Activated T-cell treated with anti-CD3 and anti-CD28 coated beads for 48 hours (primary cell): ENCODE data around the gene SUN1.
A peak's percentile ranks its signal among the peaks of the same experiment; 100 is the strongest.
"Not testable (repeated sequence)": the region's sequence is repeated elsewhere in the genome, so short reads cannot be mapped to it uniquely, and the experiment has no call there.

Experiments
- DNase-seq: peaks from one replicate; pipeline ENCODE4 v3.0.0-alpha.2; 2020; ENCODE audit warnings: low read depth

The SUN1 gene

DNA sequence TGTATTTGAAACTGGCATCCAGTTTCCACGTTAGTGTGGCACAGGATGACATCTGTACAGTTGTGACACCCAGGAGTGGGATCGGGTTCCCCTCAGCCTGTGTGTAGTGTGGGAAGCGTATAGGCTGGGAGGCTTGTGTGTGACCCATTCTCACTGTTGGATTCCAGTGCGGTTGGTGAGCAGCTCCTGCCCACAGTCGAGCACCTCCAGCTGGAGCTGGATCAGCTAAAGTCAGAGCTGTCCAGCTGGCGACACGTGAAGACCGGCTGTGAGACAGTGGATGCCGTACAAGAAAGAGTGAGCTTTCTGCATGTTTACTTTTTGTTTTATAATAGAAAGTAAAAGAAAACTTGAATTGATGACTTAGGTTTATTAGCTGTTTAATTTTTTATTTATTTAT, 25.4 kb downstream of the SUN1 start:
- DNase-seq: no peak

- DNase-seq: no peak
Observed at GRCh38 chr7:859359-860030, 27.2 kb downstream of the SUN1 start.

DNA sequence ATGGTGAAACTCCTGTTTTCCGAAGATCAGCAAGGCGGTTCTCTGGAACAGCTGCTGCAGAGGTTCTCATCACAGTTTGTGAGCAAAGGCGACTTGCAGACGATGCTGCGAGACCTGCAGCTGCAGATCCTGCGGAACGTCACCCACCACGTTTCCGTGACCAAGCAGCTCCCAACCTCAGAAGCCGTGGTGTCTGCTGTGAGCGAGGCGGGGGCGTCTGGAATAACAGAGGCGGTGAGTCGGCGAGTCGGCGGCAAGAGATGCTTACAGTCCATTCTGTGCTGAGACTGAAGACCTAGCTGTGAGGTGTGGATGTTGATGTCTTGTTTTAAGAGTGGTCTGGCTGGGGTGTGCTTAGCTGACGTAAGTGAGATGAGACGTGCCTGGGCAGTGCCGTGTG, 27.9 kb downstream of the SUN1 start:
- no peak for DNase-seq

- no peak for DNase-seq
Observed at GRCh38 chr7:861222-861621, 28.9 kb downstream of the SUN1 start.

GRCh38 chr7:862157-862556, 29.9 kb downstream of the SUN1 start:
- no peak for DNase-seq

- DNase-seq: no peak
Observed at GRCh38 chr7:863106-863505, 30.8 kb downstream of the SUN1 start.

DNA sequence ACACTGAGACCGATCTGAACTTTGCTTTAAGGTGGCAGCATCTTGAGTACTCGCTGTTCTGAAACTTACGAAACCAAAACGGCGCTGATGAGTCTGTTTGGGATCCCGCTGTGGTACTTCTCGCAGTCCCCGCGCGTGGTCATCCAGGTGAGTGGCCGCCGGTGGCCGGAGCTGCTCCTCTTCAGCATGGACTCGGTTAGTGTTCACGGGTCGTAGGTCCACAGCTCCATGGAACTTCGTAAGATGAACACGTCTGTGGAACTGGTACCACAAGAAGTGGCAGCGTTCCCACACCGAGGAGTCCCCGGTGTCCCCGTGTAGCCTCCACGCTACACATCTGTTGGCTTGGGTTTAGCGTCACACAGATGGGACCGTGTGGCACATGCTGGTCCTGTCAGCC, 33.6 kb downstream of the SUN1 start:
- no peak for DNase-seq

DNA sequence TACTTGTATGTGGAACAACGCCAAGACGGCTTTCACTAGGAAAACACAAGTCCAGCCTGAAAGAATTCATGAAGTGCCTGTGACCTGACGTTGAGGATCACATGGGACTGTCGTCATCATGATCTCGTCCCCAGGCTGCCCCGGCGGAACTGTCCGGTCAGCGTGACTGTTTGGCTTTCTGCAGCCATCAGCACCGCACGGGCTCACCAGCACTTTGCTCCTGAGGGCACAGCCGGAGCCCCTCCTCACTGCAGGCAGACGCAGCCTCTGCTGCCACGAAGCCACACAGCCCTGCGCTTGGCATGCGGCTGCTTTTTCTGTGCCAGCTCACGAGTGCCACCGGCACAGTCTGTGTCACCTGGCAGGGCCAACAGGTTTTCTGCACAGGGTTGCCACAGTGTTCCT, 34.7 kb downstream of the SUN1 start:
- no peak for DNase-seq

DNA sequence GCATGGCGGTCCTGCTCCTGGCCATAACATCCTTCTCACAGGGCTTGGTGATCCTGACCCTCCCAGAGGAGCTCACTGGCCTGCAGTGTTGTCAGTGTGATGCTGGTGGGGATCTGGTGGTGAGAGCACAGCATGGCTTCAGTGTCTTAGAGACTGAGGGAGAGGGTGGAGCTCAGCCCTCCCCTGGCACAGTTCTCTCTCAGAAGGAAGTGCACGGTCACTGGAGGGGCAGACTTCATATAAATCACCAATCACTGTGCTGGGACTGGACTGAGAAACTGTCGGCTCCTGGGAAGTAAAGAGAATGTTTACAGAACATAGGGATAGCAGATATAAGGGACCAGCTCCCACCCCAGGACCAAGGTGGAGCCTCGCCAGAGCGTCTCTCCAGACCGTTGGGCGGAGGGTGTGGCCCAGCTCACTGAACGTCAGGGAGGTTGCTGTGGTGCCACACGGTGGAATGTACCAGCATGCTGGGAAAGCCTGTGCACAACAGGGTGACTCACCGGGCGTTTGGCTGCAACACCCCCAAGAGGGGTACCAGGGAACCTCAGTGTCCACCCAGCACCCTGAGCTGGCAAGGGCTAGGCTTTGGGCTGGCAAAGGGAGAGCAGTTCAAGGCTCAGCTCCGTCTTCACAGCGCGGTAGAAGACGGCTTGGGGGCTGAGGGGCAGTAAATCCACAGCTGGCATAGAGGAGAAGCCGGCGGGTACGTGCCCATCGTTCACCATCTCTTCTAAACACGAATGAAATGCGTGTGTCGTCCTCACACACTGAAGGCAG, 35.3 kb downstream of the SUN1 start:
- no peak for DNase-seq

- no peak for DNase-seq
Observed at GRCh38 chr7:868189-868486, 35.9 kb downstream of the SUN1 start.

- DNase-seq: no peak
Observed at GRCh38 chr7:869348-869747, 37.1 kb downstream of the SUN1 start.

- DNase-seq: no peak
Observed at GRCh38 chr7:871900-872537, 39.7 kb downstream of the SUN1 start.

DNA sequence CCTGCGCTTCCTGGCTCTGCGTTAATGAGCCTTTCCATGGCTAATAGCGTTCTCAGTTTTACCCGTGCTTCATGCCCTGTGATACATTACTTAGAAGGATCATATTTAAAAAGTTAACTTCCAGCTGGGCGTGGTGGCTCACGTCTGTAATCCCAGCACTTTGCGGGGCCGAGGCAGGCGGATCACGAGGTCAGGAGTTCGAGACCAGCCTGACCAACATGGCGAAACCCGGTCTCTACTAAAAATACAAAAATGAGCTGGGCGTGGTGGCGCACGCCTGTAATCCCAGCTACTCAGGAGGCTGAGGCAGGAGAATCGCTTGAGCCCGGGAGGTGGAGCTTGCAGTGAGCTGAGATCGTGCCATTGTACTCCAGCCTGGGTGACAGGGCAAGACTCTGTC, 40.4 kb downstream of the SUN1 start:
- not testable (repeated sequence) for DNase-seq

DNA sequence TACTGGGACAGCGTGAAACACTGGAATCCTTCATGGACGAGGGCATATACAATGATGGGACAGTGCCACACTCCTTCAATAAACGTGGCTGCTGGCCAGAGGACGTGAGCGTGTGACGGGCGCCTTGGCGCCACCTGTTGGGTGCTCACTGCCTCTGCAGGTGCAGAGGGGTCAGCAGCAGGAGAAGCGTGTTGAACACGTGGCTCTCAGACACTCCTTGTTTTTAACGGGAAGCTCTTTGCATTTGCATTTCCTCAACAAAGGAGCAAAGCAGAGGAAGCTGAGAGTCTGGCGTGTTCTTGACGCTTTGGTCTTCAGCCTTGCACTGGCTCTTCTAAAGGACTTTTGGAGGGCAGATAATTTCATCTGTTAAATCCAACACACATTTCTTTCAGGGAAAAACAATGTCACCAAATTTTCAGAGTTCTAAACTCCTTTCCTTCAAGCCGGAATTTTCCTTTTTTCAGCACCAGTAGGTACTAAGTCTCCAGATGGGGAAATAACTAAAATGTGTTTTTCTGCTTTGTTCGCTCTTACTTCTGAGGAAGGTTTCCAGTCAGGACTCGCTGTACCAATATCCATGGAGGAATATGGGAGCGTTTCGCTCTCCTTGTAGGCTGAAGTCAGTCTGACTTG, 41.2 kb downstream of the SUN1 start:
- peak; percentile 70 for DNase-seq

- no peak for DNase-seq
Observed at GRCh38 chr7:874031-874749, 41.9 kb downstream of the SUN1 start.

- no peak for DNase-seq
Observed at GRCh38 chr7:875051-875450, 42.8 kb downstream of the SUN1 start.

DNA sequence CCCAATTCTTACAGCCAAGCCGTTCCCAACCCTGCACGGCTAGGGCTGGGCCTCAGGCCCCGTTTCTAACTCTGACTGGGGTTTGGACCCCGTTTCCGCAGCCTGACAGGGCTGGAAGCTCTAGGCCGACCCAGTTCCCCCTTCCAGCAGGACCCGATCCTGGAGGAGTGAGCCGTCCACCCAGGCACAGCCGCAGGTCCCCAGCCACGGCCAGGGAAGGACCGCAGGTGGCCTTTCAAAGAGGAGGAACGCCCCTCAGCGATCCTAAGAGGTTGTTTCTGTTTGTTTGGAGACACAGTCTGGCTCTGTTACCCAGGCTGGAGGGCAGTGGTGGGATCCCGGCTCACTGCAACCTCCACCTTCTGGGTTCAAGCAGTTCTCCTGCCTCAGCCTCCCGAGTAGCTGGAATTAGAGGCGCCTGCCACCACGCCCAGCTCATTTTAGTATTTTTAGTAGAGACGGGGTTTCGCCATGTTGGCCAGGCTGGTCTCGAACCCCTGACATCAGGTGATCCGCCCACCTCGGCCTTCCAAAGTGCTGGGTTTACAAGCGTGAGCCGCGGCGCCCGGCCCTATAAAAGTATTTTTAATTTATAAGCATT, 43.3 kb downstream of the SUN1 start:
- DNase-seq: no peak

- DNase-seq: peak; percentile 97
Observed at GRCh38 chr7:876077-876971, 44.0 kb downstream of the SUN1 start, which contains the start of gene GET4. GET4 (plus strand) TSS chr7:876554; CDS start chr7:876646, 92 bp downstream.

DNA sequence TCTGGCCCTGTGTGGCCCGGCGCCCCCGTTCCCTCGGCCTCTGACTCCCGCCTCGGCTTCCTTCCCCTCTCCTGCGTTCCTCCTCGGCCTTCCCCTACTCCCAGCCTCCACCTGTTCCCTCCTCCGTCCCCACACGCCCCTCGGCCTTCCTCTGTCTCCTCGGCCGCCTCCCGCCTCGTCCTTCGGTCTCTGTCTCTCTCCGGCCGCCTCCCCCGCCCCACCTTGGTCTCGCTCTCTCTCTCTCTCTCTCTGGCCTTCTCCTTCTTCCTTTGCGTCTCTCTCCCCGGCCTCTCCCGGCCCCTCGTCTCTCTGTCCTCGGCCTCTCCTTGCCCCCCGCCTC, 44.7 kb downstream of the SUN1 start:
- DNase-seq: no peak

DNA sequence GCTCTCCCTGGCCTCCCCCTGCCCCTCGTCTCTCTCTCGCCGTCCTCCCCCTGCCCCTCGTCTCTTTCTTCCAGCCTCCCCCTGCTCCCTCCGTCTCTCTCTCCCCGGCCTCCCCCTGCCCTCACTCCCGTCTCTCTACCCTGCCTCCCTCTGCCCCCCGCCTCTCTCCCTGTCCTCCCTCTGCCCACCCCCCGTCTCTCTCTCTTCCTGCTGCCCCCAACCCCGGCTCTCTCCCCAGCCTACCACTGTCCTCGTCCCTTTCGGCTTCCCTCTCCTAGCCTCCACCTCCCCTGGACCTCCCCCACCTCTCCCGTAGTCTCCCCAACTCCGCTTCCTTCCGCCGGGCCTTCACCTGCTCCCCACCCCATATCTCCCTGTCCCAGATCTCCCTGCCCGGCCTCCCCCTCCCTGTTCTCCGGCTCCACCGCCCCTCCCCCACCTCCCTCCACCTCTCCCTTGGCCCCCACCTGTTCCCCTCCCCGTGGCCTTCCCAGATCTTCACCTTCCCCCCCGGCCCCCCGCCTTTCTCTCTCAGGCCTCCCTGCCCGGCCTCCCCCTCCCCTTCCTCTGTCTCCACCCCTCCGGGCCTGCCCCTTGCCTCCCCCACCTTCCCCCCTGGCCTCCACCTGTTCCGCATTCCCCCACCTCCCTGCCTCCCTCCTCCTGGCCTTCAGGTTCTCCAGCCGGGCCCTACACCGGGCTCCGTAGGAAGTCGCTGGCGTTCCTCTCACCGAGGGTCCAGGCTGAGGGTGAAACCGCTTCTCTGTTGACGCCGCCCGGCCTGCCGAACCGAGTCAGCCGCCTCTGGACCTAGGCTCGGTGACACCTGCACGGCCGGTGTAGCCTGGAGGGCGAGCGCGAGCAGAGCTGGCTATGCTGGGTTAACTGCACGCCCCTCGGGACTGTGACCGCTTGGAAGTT, 45.3 kb downstream of the SUN1 start:
- no peak for DNase-seq
